ENCODE measurements around the gene LTA.

LTA gene

GRCh38 chr6:31543639-31544038, 28.4 kb upstream of the LTA start:
- DNase-seq: no peak

GRCh38 chr6:31544676-31545075, 27.4 kb upstream of the LTA start:
- no peak for DNase-seq

GRCh38 chr6:31545291-31545690, 26.8 kb upstream of the LTA start:
- no peak for DNase-seq

GRCh38 chr6:31546339-31546957, 25.6 kb upstream of the LTA start, which contains the start of gene ATP6V1G2:
ATP6V1G2 (minus strand) TSS chr6:31546608; CDS start chr6:31546559, 49 bp downstream.
- peak; percentile 62 to 76 for DNase-seq

GRCh38 chr6:31546958-31547726, 24.9 kb upstream of the LTA start, which contains the start of gene NFKBIL1:
NFKBIL1 (plus strand) TSS chr6:31547608; CDS start chr6:31547695, 87 bp downstream.
- DNase-seq: peak; percentile 67 to 97

GRCh38 chr6:31547727-31548543, 24.2 kb upstream of the LTA start:
- no peak for DNase-seq

- no peak for DNase-seq
Measured at GRCh38 chr6:31548544-31548873, 23.6 kb upstream of the LTA start.

GRCh38 chr6:31551371-31551770, 20.7 kb upstream of the LTA start:
- DNase-seq: peak; percentile 28 to 83

- DNase-seq: no peak
Measured at GRCh38 chr6:31556307-31556706, 15.8 kb upstream of the LTA start.

- no peak for DNase-seq
Measured at GRCh38 chr6:31557443-31558317, 14.4 kb upstream of the LTA start.

GRCh38 chr6:31558318-31558625, 13.8 kb upstream of the LTA start:
- no peak for DNase-seq

GRCh38 chr6:31558631-31559500, 13.2 kb upstream of the LTA start:
- DNase-seq: peak; percentile 61 to 97

GRCh38 chr6:31559606-31559957, 12.5 kb upstream of the LTA start:
- no peak for DNase-seq

- peak; percentile 52 to 74 for DNase-seq
Measured at GRCh38 chr6:31559958-31560696, 12.0 kb upstream of the LTA start.

- no peak for DNase-seq
Measured at GRCh38 chr6:31560697-31561058, 11.4 kb upstream of the LTA start.

GRCh38 chr6:31567531-31568370, 4.3 kb upstream of the LTA start:
- no peak for DNase-seq

GRCh38 chr6:31568537-31568961, 3.5 kb upstream of the LTA start:
- DNase-seq: peak in 1 of 2 donors; percentile 68

GRCh38 chr6:31569861-31570536, 2.1 kb upstream of the LTA start:
- DNase-seq: no peak

All from bone marrow (tissue), 2 donors.